DMS 273 (cell line): ENCODE measurements around the gene PPP6R1.

Experiments
- DNase-seq: peaks from one replicate; lab custom pipeline; 2025; ENCODE audit not compliant: unreplicated experiment; lab: John Stamatoyannopoulos, UW

Gene PPP6R1

GRCh38 chr19:55186080-55186479, 72.7 kb downstream of the PPP6R1 start:
- DNase-seq, result no peak

- DNase-seq, result no peak
Measured at GRCh38 chr19:55181740-55182139, 77.1 kb downstream of the PPP6R1 start.
